Kidney (tissue), 14 donors: ENCODE data around the gene GSPT1. TPM values are rescaled to one million over a fixed set of nuclear protein-coding genes. Genes with fewer than 3 reads are reported as not detected.
"Not testable (repeated sequence)": the region's sequence is repeated elsewhere in the genome, so short reads cannot be mapped to it uniquely, and the experiment has no call there.

Experiments
- DNase-seq, 5 donors: peaks; one replicate each; pipeline ENCODE4 v3.0.0-alpha.2; 2013 to 2020
- FAIRE-seq: peaks from 2 replicates; lab custom pipeline; 2012; peaks lifted over from hg19 to GRCh38; lab: Jason Lieb, UNC
- H3K27ac ChIP-seq, 2 donors: one replicate each; pipeline ENCODE4 v1.7.0; 2013; ENCODE audit warnings: low read depth in 2 of 2, low read length in 2 of 2, inconsistent platforms in 1 of 2
- H3K27me3 ChIP-seq: one replicate; pipeline ENCODE4 v1.7.1; 2013; ENCODE audit warnings: low read length, inconsistent platforms; ENCODE audit not compliant: control insufficient read depth, insufficient read depth
- H3K36me3 ChIP-seq, 3 donors: one replicate each; pipeline versions ENCODE4 v1.7.0 to v1.7.1; 2013; ENCODE audit warnings: low read length in 3 of 3, control low read depth in 1 of 3, inconsistent platforms in 1 of 3; ENCODE audit not compliant: insufficient read depth in 3 of 3, control insufficient read depth in 2 of 3
- H3K4me1 ChIP-seq, 3 donors: one replicate each; pipeline versions ENCODE4 v1.7.0 to v1.7.1; 2013; ENCODE audit warnings: low read length in 3 of 3, inconsistent platforms in 1 of 3, low read depth in 1 of 3; ENCODE audit not compliant: control insufficient read depth in 2 of 3, insufficient read depth in 2 of 3
- H3K4me3 ChIP-seq, 3 donors: one replicate each; pipeline versions ENCODE4 v1.7.0 to v1.8.1; 2013; ENCODE audit warnings: low read length in 3 of 3, control low read depth in 1 of 3, inconsistent platforms in 1 of 3
- H3K9ac ChIP-seq, 3 donors: one replicate each; pipeline versions ENCODE4 v1.7.0 to v1.7.1; 2013; ENCODE audit warnings: low read length in 3 of 3, control low read depth in 1 of 3, inconsistent platforms in 1 of 3
- H3K9me3 ChIP-seq, 3 donors: one replicate each; pipeline versions ENCODE4 v1.7.0 to v1.7.1; 2013; ENCODE audit warnings: low read length in 3 of 3, control low read depth in 1 of 3, inconsistent platforms in 1 of 3; ENCODE audit not compliant: control insufficient read depth in 2 of 3, insufficient read depth in 1 of 3
- CTCF ChIP-seq: IDR thresholded peaks from 3 replicates; pipeline ENCODE4 v1.5.1; 2012; ENCODE audit warnings: mild to moderate bottlenecking, moderate library complexity, borderline replicate concordance; ENCODE audit not compliant: insufficient read depth; ENCODE audit errors: extremely low read depth
- intact Hi-C: fragments of 100-400 bp; cut with DNase I; formaldehyde crosslinking; loops from one replicate; pipeline ENCODE4 v1.11.1; 2022
- polyA plus RNA-seq: library from polyadenylated mRNA; stranded (reverse); fragments of 350-450 nt; fragmentation: Illumina TruSeq; extraction: RNeasy Lipid Tissue Mini Kit (QIAGEN cat#74804); gene quantifications from one replicate; pipeline ENCODE4 v1.2.3, GENCODE V29; 2014; ENCODE audit warnings: low read depth, low replicate concordance; ENCODE audit not compliant: insufficient read depth
- total RNA-seq: library from RNA; stranded (reverse); fragmentation: NEBNext Ultra II Directional; extraction: Animal tissue kit (Norgen Biotek cat#: 25700); gene quantifications from one replicate; pipeline ENCODE4 v1.2.1, GENCODE V29; 2021
- donor health status: control.
- donor health status: control.
- donor health status: control.
- donor health status: control.
- donor health status: control.
- donor health status: DM: yes; HTN: yes; CAD: no.
- donor health status: Normal renal cell carcinoma (clear cell type).

Gene GSPT1
- total and polyA plus RNA-seq, 2 donors from 2014 or later, result 48.3 to 99.0 TPM

- no peak overlapping the region for H3K9ac ChIP-seq
- no peak overlapping the region for H3K4me3 ChIP-seq
- H3K27ac ChIP-seq, result no peak overlapping the region
- no peak for FAIRE-seq
- intact Hi-C loops, result no loop called here
- H3K36me3 ChIP-seq, result peaks cover 2 to 23% (median 10%) of the 10 kb centered on the region in 3 donors
- DNase-seq, result no peak
- TF ChIP-seq CTCF, result no peak
- H3K27me3 ChIP-seq, result no peaks in the 10 kb centered on the region
- no peaks in the 10 kb centered on the region for H3K4me1 ChIP-seq
- H3K9me3 ChIP-seq, result no peaks in the 10 kb centered on the region
Measured at GRCh38 chr16:11833951-11834695, 81.6 kb downstream of the GSPT1 start.

- Histone ChIP-seq H3K4me1 (no peaks in the 10 kb centered on the region), H3K36me3 (no peaks in the 10 kb centered on the region), H3K9me3 (no peaks in the 10 kb centered on the region), H3K27me3 (no peaks in the 10 kb centered on the region), H3K27ac (no peak overlapping the region), H3K4me3 (no peak overlapping the region), H3K9ac (no peak overlapping the region)
- intact Hi-C loops, result no loop called here
- FAIRE-seq (no peak), DNase-seq (no peak)
- TF ChIP-seq CTCF, result no peak
Measured at GRCh38 chr16:11828696-11829095, 87.1 kb downstream of the GSPT1 start.

- H3K9ac ChIP-seq, H3K27ac ChIP-seq, DNase-seq, H3K36me3 ChIP-seq, H3K4me3 ChIP-seq, H3K9me3 ChIP-seq, H3K27me3 ChIP-seq, FAIRE-seq, H3K4me1 ChIP-seq, intact Hi-C loops: not testable (repeated sequence)
Measured at GRCh38 chr16:11825520-11826165, 90.1 kb downstream of the GSPT1 start.

GRCh38 chr16:11824362-11824761 is 91.4 kb downstream of the GSPT1 start:
- H3K4me1 ChIP-seq, result no peaks in the 10 kb centered on the region
- H3K9me3 ChIP-seq, result no peaks in the 10 kb centered on the region
- H3K27ac ChIP-seq, result no peak overlapping the region
- DNase-seq (peak in 2 of 5 donors; percentile 36 to 75), FAIRE-seq (no peak)
- no peaks in the 10 kb centered on the region for H3K27me3 ChIP-seq
- no peaks in the 10 kb centered on the region for H3K36me3 ChIP-seq
- TF ChIP-seq CTCF, result no peak
- H3K9ac ChIP-seq, result no peak overlapping the region
- H3K4me3 ChIP-seq, result no peak overlapping the region
- intact Hi-C loops, result no loop called here

- intact Hi-C loops, result not testable (repeated sequence)
Measured at GRCh38 chr16:11823645-11824044, 92.1 kb downstream of the GSPT1 start.

More at GRCh38 chr16:11823645-11824044, 92.1 kb downstream of the GSPT1 start:
- DNase-seq, result peak in 1 of 5 donors; percentile 18
- H3K4me1 ChIP-seq, H3K27ac ChIP-seq, H3K9me3 ChIP-seq, H3K9ac ChIP-seq, H3K36me3 ChIP-seq, FAIRE-seq, H3K27me3 ChIP-seq, H3K4me3 ChIP-seq: not testable (repeated sequence)
